Activated CD4-positive, alpha-beta memory T cell treated with anti-CD3 and anti-CD28 coated beads for 36 hours (primary cell): ENCODE results near the gene ABI3. TPM values are rescaled to one million over a fixed set of nuclear protein-coding genes. Genes with fewer than 3 reads are reported as not detected.
"Not testable (repeated sequence)": the region's sequence is repeated elsewhere in the genome, so short reads cannot be mapped to it uniquely, and the experiment has no call there.

Experiments used
- CTCF ChIA-PET: fragments of 350-600 bp; sonication (Branson Sonifier 250); formaldehyde crosslinking; loops from one replicate; lab custom pipeline; 2021; ENCODE audit warnings: antibody characterized with exemption, inconsistent platforms; lab: Charles Lee
- POLR2A ChIA-PET: fragments of 350-600 bp; sonication (Branson Sonifier 250); formaldehyde crosslinking; loops from one replicate; lab custom pipeline; 2021; ENCODE audit warnings: antibody characterized with exemption; lab: Charles Lee
- DNase-seq: peaks from one replicate; pipeline ENCODE4 v3.0.0-alpha.2; 2020
- H3K27ac Mint-ChIP-seq: one replicate; pipeline ENCODE4 v1.8.0; 2021; ENCODE audit warnings: mixed read lengths
- H3K27me3 Mint-ChIP-seq: one replicate; pipeline ENCODE4 v1.8.0; 2021; ENCODE audit warnings: mixed read lengths
- H3K36me3 Mint-ChIP-seq: one replicate; pipeline ENCODE4 v1.8.0; 2021; ENCODE audit warnings: mixed read lengths
- H3K4me1 Mint-ChIP-seq: one replicate; pipeline ENCODE4 v1.8.0; 2021; ENCODE audit warnings: low read depth, mixed read lengths
- H3K4me3 Mint-ChIP-seq: one replicate; pipeline ENCODE4 v1.8.0; 2021; ENCODE audit warnings: mild to moderate bottlenecking, mixed read lengths
- H3K9me3 Mint-ChIP-seq: one replicate; pipeline ENCODE4 v1.8.0; 2021; ENCODE audit warnings: mixed read lengths
- intact Hi-C: fragments of 100-400 bp; cut with micrococcal nuclease; formaldehyde crosslinking; loops from one replicate; pipeline ENCODE4 v1.15.1; 2023
- total RNA-seq, 2 experiments: library from RNA; stranded (reverse); gene quantifications; one replicate each; pipeline ENCODE4 v1.2.3, GENCODE V29; 2021

Gene ABI3
- total RNA-seq, 2 experiments from 2014 or later: 19.7 to 19.8 TPM

DNA sequence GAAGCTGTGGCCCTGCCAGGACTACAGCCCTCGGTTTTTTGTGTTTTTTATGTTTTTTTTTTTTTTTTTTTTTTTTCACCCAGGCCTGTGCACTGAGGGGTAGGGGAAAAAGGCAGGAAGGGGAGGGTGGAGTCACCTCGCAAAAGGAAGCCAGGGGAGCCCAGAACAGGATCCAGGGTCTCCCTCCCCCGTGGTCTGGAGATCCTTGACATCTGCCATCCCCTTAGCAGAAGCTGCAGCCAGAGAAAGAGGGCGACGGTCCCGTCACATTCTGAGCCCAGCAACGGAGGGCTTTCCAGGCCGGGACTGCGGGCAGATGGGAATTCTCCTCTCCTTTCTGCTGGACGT is 49.1 kb downstream of the ABI3 start:
- Mint-ChIP-seq H3K27ac (no peak overlapping the region), H3K4me1 (peaks cover 9% of the 10 kb centered on the region)

DNA sequence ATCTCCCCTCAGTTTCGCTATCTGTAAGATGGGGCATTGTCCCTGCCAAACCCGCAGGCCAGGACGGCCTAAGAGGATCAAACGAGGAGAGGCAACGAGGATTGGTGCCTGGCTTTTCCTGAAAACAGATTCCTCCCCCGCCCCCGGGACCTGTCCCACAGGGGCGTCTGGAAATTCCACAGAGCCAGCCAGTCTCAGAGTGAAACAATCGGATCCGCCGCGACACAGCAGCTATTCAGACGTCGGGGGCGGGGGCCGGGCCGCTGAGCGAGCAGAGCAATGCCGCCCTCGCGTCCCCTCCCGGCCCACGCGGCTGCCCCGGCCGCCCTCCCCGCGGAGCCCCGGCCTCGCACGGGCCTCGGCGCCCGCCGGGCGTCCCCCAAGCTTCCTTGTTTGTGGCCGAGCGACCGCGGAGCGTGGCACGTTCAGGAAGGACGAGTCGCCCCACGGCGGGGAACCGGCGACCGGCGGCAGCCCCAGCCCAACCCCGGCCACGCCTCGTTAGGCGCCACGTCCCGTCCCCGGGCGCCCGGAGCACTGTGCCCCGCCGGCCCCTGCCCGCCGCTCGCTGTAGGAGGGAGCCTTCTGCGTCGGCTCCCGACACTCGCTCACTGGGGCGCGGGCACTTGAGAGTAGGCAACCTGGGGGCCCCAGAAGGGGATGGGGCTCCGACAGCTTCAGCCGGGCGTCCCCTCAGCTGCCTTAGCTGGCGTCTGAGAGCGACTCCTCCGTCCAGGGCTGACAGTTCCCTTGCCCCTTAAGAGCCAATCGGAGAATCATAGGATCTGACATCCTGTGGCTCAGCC is 49.7 kb downstream of the ABI3 start:
- POLR2A ChIA-PET: interaction anchor here (1.1 kb wide), 1 partner anchor 61 kb away, joined by 5 read pairs; no protein-coding TSS in a partner anchor
- Mint-ChIP-seq H3K27me3 (peaks cover 1% of the 10 kb centered on the region), H3K9me3 (no peaks in the 10 kb centered on the region), H3K4me1 (peaks cover 9% of the 10 kb centered on the region), H3K4me3 (peak overlapping the region; percentile 77), H3K36me3 (no peaks in the 10 kb centered on the region), H3K27ac (no peak overlapping the region)
- DNase-seq: peak; percentile 68
- intact Hi-C loops: no loop called here
- CTCF ChIA-PET: interaction anchor here (1.1 to 2.1 kb wide), 8 partner anchors 29 to 458 kb away, joined by 3 to 11 read pairs (median 4); partner anchors contain the start of gene PHOSPHO1

More for the DNA sequence above, 49.1 kb downstream of the ABI3 start:
- ChIA-PET POLR2A (interaction anchor here (1.1 kb wide), 1 partner anchor 61 kb away, joined by 5 read pairs; no protein-coding TSS in a partner anchor), CTCF (interaction anchor here (1.1 to 2.1 kb wide), 7 partner anchors 28 to 109 kb away, joined by 3 to 11 read pairs (median 5); partner anchors contain the start of gene PHOSPHO1)
- no peak for DNase-seq
- Mint-ChIP-seq H3K36me3 (no peaks in the 10 kb centered on the region), H3K9me3 (no peaks in the 10 kb centered on the region), H3K27me3 (peaks cover 1% of the 10 kb centered on the region), H3K4me3 (peak overlapping the region; percentile 77)
- intact Hi-C loops: no loop called here

DNA sequence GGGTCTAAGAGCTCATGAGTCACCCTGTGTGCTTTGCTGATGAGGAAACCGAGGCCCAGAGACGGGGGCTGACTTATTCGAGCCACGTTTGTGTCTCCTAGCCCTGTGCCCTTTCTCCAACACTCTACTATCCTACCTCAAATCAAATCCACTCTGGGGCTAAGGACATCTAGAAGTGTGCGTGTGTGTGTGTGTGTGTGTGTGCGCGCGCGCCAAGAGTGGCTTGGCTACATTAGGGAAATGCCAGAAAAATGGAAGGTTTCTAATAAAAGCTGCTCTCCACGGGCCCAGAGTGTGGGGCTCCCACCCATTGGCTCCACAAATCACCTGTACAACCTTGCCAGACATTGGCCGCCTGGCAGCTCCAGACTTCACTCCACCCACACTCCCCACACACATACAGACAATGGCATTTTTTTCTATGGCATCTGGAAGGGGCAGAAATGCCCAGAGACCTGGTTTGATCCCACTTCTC is 50.3 kb downstream of the ABI3 start:
- CTCF ChIA-PET: interaction anchor here (1.1 to 2.1 kb wide), 7 partner anchors 30 to 458 kb away, joined by 3 to 11 read pairs (median 5); partner anchors contain the start of gene PHOSPHO1
- H3K36me3 Mint-ChIP-seq: no peaks in the 10 kb centered on the region
- peak overlapping the region; percentile 76 for H3K4me3 Mint-ChIP-seq
- H3K9me3 Mint-ChIP-seq: no peaks in the 10 kb centered on the region
- intact Hi-C loops: no loop called here
- H3K27me3 Mint-ChIP-seq: peaks cover 1% of the 10 kb centered on the region
- H3K4me1 Mint-ChIP-seq: peaks cover 9% of the 10 kb centered on the region
- DNase-seq: no peak
- POLR2A ChIA-PET: no interaction called here
- peak overlapping the region; percentile 49 for H3K27ac Mint-ChIP-seq

DNA sequence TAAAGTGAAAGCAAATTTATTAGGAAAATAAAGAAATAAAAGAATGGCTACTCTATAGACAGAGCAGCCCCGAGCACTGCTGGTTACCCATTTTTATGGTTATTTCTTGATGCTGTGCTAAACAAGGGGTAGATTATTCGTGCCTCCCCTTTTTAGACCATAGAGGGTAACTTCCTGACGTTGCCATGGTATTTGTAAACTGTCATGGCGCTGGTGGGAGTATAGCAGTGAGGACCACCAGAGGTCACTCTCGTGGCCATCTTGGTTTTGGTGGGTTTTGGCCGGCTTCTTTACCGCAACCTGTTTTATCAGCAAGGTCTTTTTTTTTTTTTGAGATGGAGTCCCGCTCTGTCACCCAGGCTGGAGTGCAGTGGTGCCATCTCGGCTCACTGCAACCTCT is 51.0 kb downstream of the ABI3 start:
- intact Hi-C loops, H3K27ac Mint-ChIP-seq, H3K9me3 Mint-ChIP-seq, H3K36me3 Mint-ChIP-seq, H3K4me3 Mint-ChIP-seq, POLR2A ChIA-PET, H3K4me1 Mint-ChIP-seq, DNase-seq, H3K27me3 Mint-ChIP-seq: not testable (repeated sequence)
- CTCF ChIA-PET: interaction anchor here (1.9 kb wide), 1 partner anchor 34 kb away, joined by 8 read pairs; no protein-coding TSS in a partner anchor

DNA sequence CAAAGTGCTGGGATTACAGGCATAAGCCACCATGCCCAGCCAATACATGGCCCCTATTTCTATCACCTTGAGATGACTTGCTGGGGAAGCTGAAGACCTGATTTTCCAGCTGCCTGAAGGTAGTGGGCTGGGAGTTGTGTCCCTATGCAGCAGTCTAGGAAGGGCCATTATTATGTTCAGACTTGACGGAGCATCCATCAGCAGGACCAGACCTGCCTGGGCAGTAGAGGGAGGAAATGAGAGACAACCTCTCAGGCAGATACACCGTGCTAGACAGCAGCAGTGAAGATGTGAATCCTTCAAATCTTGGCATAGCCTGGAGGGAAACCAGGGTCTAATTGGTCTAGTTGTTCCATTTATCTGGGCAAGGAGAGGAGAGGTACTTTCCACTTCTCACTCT is 55.7 kb downstream of the ABI3 start:
- Mint-ChIP-seq H3K9me3 (no peaks in the 10 kb centered on the region), H3K27me3 (peaks cover 1% of the 10 kb centered on the region), H3K36me3 (no peaks in the 10 kb centered on the region), H3K4me1 (peaks cover under 1% of the 10 kb centered on the region), H3K4me3 (no peak overlapping the region), H3K27ac (no peak overlapping the region)
- intact Hi-C loops: no loop called here
- ChIA-PET POLR2A (no interaction called here), CTCF (no interaction called here)
- DNase-seq: no peak

DNA sequence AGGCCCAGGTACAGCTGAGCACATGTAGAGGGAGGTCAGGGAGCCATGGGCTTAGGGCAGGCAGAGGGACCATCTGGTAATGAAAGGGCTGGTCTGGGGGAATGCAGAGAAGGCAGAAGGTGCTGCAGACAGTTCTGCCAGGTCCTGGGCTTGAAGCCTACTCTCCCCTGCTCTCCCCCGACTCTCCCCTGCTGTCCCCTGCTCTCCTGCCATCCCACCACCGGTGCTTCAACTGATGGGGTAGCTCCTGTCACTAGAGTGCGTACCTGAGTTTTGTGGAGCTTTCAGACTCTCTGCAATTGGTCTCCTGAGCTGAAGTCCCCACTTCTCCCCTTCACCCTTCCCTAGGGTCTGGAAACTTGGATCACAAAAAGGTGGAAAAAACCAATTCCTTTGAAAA is 57.4 kb downstream of the ABI3 start:
- intact Hi-C loops: no loop called here
- DNase-seq: no peak
- no peak overlapping the region for H3K27ac Mint-ChIP-seq
- H3K36me3 Mint-ChIP-seq: no peaks in the 10 kb centered on the region
- H3K9me3 Mint-ChIP-seq: no peaks in the 10 kb centered on the region
- H3K4me1 Mint-ChIP-seq: no peaks in the 10 kb centered on the region
- peaks cover 1% of the 10 kb centered on the region for H3K27me3 Mint-ChIP-seq
- H3K4me3 Mint-ChIP-seq: no peak overlapping the region
- POLR2A ChIA-PET: no interaction called here
- CTCF ChIA-PET: no interaction called here

DNA sequence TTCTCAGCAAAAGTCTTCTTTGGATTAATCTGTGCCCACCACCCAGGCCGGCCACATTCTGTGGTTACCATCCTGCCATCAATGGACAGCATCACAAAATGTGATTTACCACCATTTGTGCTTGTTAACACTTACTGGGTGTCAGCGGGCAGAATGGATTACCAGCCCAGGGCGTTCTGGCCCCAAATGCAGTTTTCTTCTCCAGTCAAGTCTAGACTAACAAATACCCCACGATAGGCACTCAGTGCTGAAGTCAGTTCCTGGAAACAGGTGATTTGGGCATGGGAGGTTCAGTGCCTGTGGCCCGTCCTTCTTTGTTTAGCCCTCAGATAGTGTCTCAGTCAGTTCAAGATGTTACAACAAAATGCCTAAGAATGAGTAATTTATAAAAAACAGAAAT is 58.8 kb downstream of the ABI3 start:
- DNase-seq: no peak
- no peaks in the 10 kb centered on the region for H3K9me3 Mint-ChIP-seq
- H3K4me3 Mint-ChIP-seq: no peak overlapping the region
- H3K27me3 Mint-ChIP-seq: no peaks in the 10 kb centered on the region
- H3K27ac Mint-ChIP-seq: no peak overlapping the region
- CTCF ChIA-PET: no interaction called here
- H3K4me1 Mint-ChIP-seq: no peaks in the 10 kb centered on the region
- no peaks in the 10 kb centered on the region for H3K36me3 Mint-ChIP-seq
- POLR2A ChIA-PET: no interaction called here
- intact Hi-C loops: no loop called here

Other genes with a start within 250 kb of the ABI3 start
- not detected for gene GIP, start 242.1 kb upstream of the ABI3 start, total RNA-seq
- gene IGF2BP1, start 213.3 kb upstream of the ABI3 start, total RNA-seq: under 1 TPM; 0.22 to 0.29 TPM
- gene B4GALNT2, start 77.9 kb upstream of the ABI3 start, total RNA-seq: not detected
- 10 to 100 TPM; 23.2 to 29.0 TPM for gene GNGT2, start 133 bp upstream of the ABI3 start, total RNA-seq
- gene PHOSPHO1, start 20.1 kb downstream of the ABI3 start, total RNA-seq: not detected
- gene ZNF652, start 151.5 kb downstream of the ABI3 start, total RNA-seq: 1 to 10 TPM; 5.7 to 7.2 TPM
- gene PHB1, start 204.2 kb downstream of the ABI3 start, total RNA-seq: 100 to 1,000 TPM; 280 to 295 TPM